ENCODE measurements around the gene MCRIP2. TPM values are rescaled to one million over a fixed set of nuclear protein-coding genes. Genes with fewer than 3 reads are reported as not detected.

The MCRIP2 gene
- total and polyA plus RNA-seq, 9 of the 15 experiments (the other 6 are each of a cell fraction or from before 2014, with no cell fraction given): 0.80 to 120 (median 35.2) TPM

DNA sequence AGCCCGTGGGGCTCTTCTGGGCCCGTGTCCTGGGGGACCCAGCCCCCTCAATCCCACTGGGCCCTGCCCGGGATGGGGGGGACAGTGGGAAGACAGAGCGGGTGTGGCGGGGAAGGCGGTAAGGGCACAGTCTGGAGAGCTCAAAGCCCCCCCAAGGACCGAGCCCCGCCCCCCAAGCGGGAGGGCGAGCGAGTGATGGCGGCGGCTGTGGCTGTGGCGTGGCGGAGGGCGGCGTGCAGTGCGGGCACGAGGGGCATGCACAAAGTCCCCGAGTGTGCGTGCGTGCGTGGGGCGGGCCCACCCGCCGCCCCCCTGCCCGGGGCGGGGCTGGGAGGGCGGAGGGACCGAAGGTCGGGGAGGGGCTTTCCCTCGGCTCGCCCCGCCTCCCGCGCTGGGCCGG is 52.1 kb downstream of the MCRIP2 start:
- TF ChIP-seq SAFB (IDR thresholded peaks at IDR 0.05; ENCODE audit: borderline replicate concordance, low read depth, low read length) (0 out of 2 replicates have a peak, but pooled peaks have one; percentile 5), STAT5A (IDR thresholded peaks at IDR 0.05; ENCODE audit: borderline replicate concordance, low read length) (no peak)
- TF ChIP-seq, protein P1, sequence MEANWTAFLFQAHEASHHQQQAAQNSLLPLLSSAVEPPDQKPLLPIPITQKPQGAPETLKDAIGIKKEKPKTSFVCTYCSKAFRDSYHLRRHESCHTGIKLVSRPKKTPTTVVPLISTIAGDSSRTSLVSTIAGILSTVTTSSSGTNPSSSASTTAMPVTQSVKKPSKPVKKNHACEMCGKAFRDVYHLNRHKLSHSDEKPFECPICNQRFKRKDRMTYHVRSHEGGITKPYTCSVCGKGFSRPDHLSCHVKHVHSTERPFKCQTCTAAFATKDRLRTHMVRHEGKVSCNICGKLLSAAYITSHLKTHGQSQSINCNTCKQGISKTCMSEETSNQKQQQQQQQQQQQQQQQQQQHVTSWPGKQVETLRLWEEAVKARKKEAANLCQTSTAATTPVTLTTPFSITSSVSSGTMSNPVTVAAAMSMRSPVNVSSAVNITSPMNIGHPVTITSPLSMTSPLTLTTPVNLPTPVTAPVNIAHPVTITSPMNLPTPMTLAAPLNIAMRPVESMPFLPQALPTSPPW (CRISPR knock-in tag; IDR thresholded peaks at IDR 0.05): peak; percentile 17; the same call in 1 of the 2 replicates
- DNase-seq (ENCODE audit: extremely low read depth in 1 of 4, low spot score in 3 of 4) (peak in 2 of 4 experiments; percentile 40 to 42), FAIRE-seq (no peak), ATAC-seq (no peak)
- ChIA-PET CTCF (ENCODE audit: low intra/inter-chr PET ratio) (no interaction called here), POLR2A (interaction anchor here (0.6 kb wide), 1 partner anchor 20 kb away, joined by 3 read pairs; no protein-coding TSS in a partner anchor)
- peaks cover 16% of the 10 kb centered on the region; the same call in 2 of the 3 replicates for H3K79me2 ChIP-seq (ENCODE audit: control insufficient read depth, insufficient read depth, low read length)
- H3K36me3 ChIP-seq (ENCODE audit: control insufficient read depth, insufficient read depth, low read length): peaks cover 6% of the 10 kb centered on the region; the same call in 1 of the 3 replicates
- peaks cover 5% of the 10 kb centered on the region for H3K9me1 ChIP-seq (ENCODE audit: control insufficient read depth, insufficient read depth, low read length)
- H3K27ac ChIP-seq (ENCODE audit: extremely low read depth, low read depth, low read length): no peak overlapping the region
- BruUV-seq (replicated peaks): no TSS peak
- intact Hi-C loops (cut with micrococcal nuclease): no loop called here
- no peak overlapping the region for H3K9ac ChIP-seq (ENCODE audit: insufficient read depth in 1 of 2, low read depth in 2 of 2, low read length in 2 of 2)
- H4K20me1 ChIP-seq (replicated peaks; ENCODE audit: control insufficient read depth, insufficient read depth, low read length): no peaks in the 10 kb centered on the region
- no peaks in the 10 kb centered on the region for H3K9me3 ChIP-seq (replicated peaks; ENCODE audit: control insufficient read depth, insufficient read depth, low read depth, low read length)
- no peak overlapping the region for H2AFZ ChIP-seq (ENCODE audit: low read depth, low read length)
- H3K27me3 ChIP-seq (ENCODE audit: control insufficient read depth in 2 of 2, insufficient read depth in 2 of 2, low read length in 2 of 2): peaks cover 2 to 7% of the 10 kb centered on the region in 2 experiments; a peak in 2 of 5 replicates
- in situ Hi-C loops (cut with MboI): no loop called here
- peaks cover 12 to 67% of the 10 kb centered on the region in 2 experiments for H3K4me1 ChIP-seq (replicated peaks in 1 of 2; ENCODE audit: control insufficient read depth in 2 of 2, insufficient read depth in 2 of 2, low read length in 2 of 2)
- no peak overlapping the region; the same call in 1 of the 2 replicates for H3K4me3 ChIP-seq
- WGBS (ENCODE audit: insufficient coverage, low coverage, missing lambda C conversion rate): 75% methylated on average over 11 of the region's 37 CpGs
- H3K4me2 ChIP-seq (ENCODE audit: insufficient read depth, low read length): no peak overlapping the region
